Measurements from ENCODE around the gene CST2. TPM values are rescaled to one million over a fixed set of nuclear protein-coding genes. Genes with fewer than 3 reads are reported as not detected.
"Not testable (repeated sequence)": the region's sequence is repeated elsewhere in the genome, so short reads cannot be mapped to it uniquely, and the experiment has no call there.

CST2 gene
- total RNA-seq, 1 donor from 2014 or later = not detected

DNA sequence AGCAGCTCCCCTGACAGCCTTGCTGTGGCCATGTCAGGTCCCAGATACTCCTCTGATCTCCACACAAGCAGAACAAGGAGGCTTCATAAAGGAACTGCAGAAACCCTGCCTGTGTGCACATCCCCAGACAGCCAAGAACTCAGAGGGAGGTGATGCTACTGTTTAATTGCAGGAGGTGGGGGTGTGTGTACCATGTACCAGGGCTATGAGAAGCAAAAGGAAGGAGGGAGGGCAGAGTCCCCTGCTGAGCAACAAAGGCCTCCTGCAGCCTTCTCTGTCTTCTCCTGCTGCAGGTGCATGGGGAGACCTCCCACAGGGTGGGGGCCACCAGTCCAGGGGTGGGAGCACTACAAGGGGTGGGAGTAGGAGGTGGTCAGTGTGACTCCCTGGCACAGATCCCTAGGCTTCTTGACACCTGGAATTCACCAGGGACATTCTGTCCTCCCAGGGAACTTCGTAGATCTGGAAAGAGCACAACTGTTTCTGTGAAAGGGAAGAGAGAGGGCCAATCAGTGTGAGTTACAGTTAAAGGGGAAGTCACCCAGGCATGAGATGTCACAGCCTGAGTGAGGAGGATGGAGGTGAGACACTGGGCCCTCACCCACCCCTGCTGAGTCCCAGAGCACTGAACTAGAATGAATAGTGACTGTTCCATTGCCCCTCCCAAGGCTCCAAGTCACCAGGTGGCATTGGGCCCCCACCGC lies 2.8 kb downstream of the CST2 start:
- Mint-ChIP-seq H3K27me3 (ENCODE audit: insufficient read depth, low read depth) (peaks cover 13% of the 10 kb centered on the region), H3K4me3 (no peak overlapping the region), H3K9me3 (no peaks in the 10 kb centered on the region), H3K4me1 (peaks cover 40% of the 10 kb centered on the region), H3K36me3 (no peaks in the 10 kb centered on the region), H3K27ac (peak overlapping the region; percentile 79)
- Histone ChIP-seq H3K4me1 (peaks cover 14% of the 10 kb centered on the region), H3K36me3 (no peaks in the 10 kb centered on the region), H3K4me3 (no peak overlapping the region), H3K27me3 (no peaks in the 10 kb centered on the region), H3K9me3 (ENCODE audit: low read depth) (no peaks in the 10 kb centered on the region), H3K79me2 (ENCODE audit: low read depth) (no peaks in the 10 kb centered on the region), H4K20me1 (ENCODE audit: low read depth) (no peaks in the 10 kb centered on the region), H2AFZ (replicated peaks) (no peak overlapping the region), H3K27ac (no peak overlapping the region), H3K4me2 (no peak overlapping the region), H3K9ac (no peak overlapping the region), H3F3A (ENCODE audit: low read depth) (no peaks in the 10 kb centered on the region)
- no peak for DNase-seq (ENCODE audit: low spot score)
- no peak for TF ChIP-seq EZH2phosphoT487 (IDR thresholded peaks at IDR 0.05)
- no peak for TF ChIP-seq EZH2 (IDR thresholded peaks at IDR 0.05)
- TF ChIP-seq, protein P1, sequence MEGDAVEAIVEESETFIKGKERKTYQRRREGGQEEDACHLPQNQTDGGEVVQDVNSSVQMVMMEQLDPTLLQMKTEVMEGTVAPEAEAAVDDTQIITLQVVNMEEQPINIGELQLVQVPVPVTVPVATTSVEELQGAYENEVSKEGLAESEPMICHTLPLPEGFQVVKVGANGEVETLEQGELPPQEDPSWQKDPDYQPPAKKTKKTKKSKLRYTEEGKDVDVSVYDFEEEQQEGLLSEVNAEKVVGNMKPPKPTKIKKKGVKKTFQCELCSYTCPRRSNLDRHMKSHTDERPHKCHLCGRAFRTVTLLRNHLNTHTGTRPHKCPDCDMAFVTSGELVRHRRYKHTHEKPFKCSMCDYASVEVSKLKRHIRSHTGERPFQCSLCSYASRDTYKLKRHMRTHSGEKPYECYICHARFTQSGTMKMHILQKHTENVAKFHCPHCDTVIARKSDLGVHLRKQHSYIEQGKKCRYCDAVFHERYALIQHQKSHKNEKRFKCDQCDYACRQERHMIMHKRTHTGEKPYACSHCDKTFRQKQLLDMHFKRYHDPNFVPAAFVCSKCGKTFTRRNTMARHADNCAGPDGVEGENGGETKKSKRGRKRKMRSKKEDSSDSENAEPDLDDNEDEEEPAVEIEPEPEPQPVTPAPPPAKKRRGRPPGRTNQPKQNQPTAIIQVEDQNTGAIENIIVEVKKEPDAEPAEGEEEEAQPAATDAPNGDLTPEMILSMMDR (IDR thresholded peaks at IDR 0.05) = no peak

DNA sequence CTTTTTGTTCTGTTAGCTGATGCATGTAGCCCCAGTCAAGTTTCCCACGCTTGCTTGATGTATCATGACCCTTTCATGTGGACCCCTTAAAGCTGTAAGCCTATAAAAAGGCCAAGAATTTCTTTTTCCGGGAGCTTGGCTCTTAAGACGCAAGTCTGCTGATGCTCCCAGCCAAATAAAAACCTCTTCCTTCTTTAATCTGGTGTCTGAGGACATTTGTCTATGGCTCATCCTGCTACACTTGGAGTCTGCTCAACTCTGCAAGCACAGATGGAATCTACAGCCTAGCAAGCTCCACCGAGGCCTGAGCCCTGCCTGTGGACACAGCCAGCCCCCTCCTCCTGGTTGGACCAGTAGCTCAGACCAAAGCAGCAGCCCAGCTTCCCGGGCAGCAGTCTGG lies 3.4 kb downstream of the CST2 start:
- Histone ChIP-seq H3K4me3 (no peak overlapping the region), H2AFZ (replicated peaks) (no peak overlapping the region), H3K36me3 (no peaks in the 10 kb centered on the region), H3F3A (ENCODE audit: low read depth) (no peaks in the 10 kb centered on the region), H4K20me1 (ENCODE audit: low read depth) (no peaks in the 10 kb centered on the region), H3K9ac (no peak overlapping the region), H3K9me3 (ENCODE audit: low read depth) (no peaks in the 10 kb centered on the region), H3K27ac (no peak overlapping the region), H3K4me2 (no peak overlapping the region), H3K27me3 (no peaks in the 10 kb centered on the region), H3K79me2 (ENCODE audit: low read depth) (no peaks in the 10 kb centered on the region), H3K4me1 (peaks cover 14% of the 10 kb centered on the region)
- H3K36me3 Mint-ChIP-seq = no peaks in the 10 kb centered on the region
- TF ChIP-seq EZH2 (IDR thresholded peaks at IDR 0.05) (no peak), EZH2phosphoT487 (IDR thresholded peaks at IDR 0.05) (no peak)
- TF ChIP-seq, protein P1 (IDR thresholded peaks at IDR 0.05) = no peak
- H3K27ac Mint-ChIP-seq = no peak overlapping the region
- DNase-seq (ENCODE audit: low spot score) = no peak
- peaks cover 11% of the 10 kb centered on the region for H3K27me3 Mint-ChIP-seq (ENCODE audit: insufficient read depth, low read depth)
- H3K4me3 Mint-ChIP-seq = no peak overlapping the region
- peaks cover 40% of the 10 kb centered on the region for H3K4me1 Mint-ChIP-seq
- peaks cover 2% of the 10 kb centered on the region for H3K9me3 Mint-ChIP-seq

DNA sequence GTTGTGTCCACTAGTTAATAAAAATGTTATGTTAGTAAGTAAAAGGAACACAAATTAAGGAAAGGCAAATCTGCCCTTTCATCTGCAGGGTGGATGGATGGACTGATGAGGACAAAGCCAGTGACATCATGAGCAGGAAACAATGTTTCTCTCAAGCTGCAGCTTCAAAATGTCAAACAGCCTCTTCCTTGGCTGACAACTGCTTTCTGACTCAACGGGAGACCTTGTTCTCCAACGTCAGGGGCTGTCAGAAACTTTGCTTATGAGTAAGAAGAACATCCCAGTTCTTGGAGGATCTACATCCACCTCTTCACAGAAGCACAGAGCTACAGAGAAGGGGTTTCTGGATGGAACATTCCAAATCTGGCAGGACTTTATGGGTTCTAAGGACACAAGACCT lies 6.0 kb downstream of the CST2 start:
- Histone ChIP-seq H3K79me2 (ENCODE audit: low read depth) (no peaks in the 10 kb centered on the region), H3K4me3 (no peak overlapping the region), H3F3A (ENCODE audit: low read depth) (no peaks in the 10 kb centered on the region), H4K20me1 (ENCODE audit: low read depth) (no peaks in the 10 kb centered on the region), H3K4me1 (peaks cover 10% of the 10 kb centered on the region), H3K4me2 (no peak overlapping the region), H3K9ac (no peak overlapping the region), H2AFZ (replicated peaks) (no peak overlapping the region), H3K27ac (no peak overlapping the region), H3K36me3 (no peaks in the 10 kb centered on the region), H3K27me3 (no peaks in the 10 kb centered on the region), H3K9me3 (ENCODE audit: low read depth) (no peaks in the 10 kb centered on the region)
- TF ChIP-seq EZH2phosphoT487 (IDR thresholded peaks at IDR 0.05) (no peak), EZH2 (IDR thresholded peaks at IDR 0.05) (no peak)
- TF ChIP-seq, protein P1 (IDR thresholded peaks at IDR 0.05) = no peak
- Mint-ChIP-seq H3K27me3 (ENCODE audit: insufficient read depth, low read depth) (peaks cover 8% of the 10 kb centered on the region), H3K9me3 (peaks cover 3% of the 10 kb centered on the region), H3K4me1 (peaks cover 22% of the 10 kb centered on the region), H3K4me3 (no peak overlapping the region), H3K36me3 (no peaks in the 10 kb centered on the region), H3K27ac (no peak overlapping the region)
- no peak for DNase-seq (ENCODE audit: low spot score)

DNA sequence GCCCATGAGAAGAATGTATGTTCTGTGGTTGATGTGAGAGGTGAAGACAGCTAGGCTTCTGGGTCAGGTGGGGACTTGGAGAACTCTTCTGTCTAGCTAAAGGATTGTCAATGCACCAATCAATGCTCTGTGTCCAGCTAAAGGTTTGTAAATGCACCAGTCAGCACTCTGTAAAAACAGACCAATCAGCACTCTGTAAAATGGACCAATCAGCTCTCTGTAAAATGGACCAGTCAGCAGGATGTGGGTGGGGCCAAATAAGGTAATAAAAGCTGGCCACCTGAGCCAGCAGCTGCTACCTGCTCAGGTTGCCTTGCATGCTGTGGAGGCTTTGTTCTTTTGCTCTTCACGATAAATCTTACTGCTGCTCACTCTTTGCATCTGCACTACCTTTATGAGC lies 15.0 kb downstream of the CST2 start:
- not testable (repeated sequence) for H4K20me1 ChIP-seq (ENCODE audit: low read depth); H2AFZ ChIP-seq (replicated peaks); H3K9me3 Mint-ChIP-seq; H3K36me3 Mint-ChIP-seq; DNase-seq (ENCODE audit: low spot score); H3K4me1 ChIP-seq; H3K27ac ChIP-seq; H3F3A ChIP-seq (ENCODE audit: low read depth); H3K4me1 Mint-ChIP-seq; H3K4me3 ChIP-seq; H3K4me3 Mint-ChIP-seq; H3K27ac Mint-ChIP-seq; H3K36me3 ChIP-seq; H3K79me2 ChIP-seq (ENCODE audit: low read depth); H3K9ac ChIP-seq; H3K4me2 ChIP-seq; H3K27me3 ChIP-seq; H3K9me3 ChIP-seq (ENCODE audit: low read depth); H3K27me3 Mint-ChIP-seq (ENCODE audit: insufficient read depth, low read depth)

DNA sequence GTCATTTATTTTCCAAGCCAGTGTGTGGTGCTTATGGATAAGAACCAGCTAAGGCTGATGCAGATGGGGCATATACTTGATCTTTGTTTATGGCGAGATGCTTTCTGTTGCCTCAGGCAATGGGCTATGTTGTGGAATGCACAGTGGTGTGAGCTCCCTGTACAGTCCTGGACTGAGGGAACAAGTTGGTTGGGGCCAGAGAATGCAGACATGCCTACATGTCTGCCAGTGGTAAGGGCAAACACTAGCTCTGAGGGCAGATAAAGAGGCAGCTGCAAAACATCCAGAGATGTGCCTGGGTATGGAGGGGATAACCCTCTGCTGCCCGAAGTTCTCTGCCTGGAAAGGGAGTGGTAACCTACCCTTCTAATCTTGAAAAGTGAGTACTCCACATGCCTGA lies 16.2 kb downstream of the CST2 start:
- not testable (repeated sequence) for H3K4me3 ChIP-seq

More for the DNA sequence above, 16.2 kb downstream of the CST2 start:
- not testable (repeated sequence) for H2AFZ ChIP-seq (replicated peaks); H3K9me3 Mint-ChIP-seq; H3K36me3 ChIP-seq; H3K9ac ChIP-seq; H3K9me3 ChIP-seq (ENCODE audit: low read depth); H3K27me3 ChIP-seq; H4K20me1 ChIP-seq (ENCODE audit: low read depth); H3K4me1 Mint-ChIP-seq; H3K27ac Mint-ChIP-seq; H3K4me3 Mint-ChIP-seq; H3F3A ChIP-seq (ENCODE audit: low read depth); H3K79me2 ChIP-seq (ENCODE audit: low read depth); H3K4me2 ChIP-seq; H3K27ac ChIP-seq; H3K27me3 Mint-ChIP-seq (ENCODE audit: insufficient read depth, low read depth); H3K4me1 ChIP-seq; DNase-seq (ENCODE audit: low spot score); H3K36me3 Mint-ChIP-seq

Measured in neural progenitor cell (in vitro differentiated cells).